ENCODE data around the gene SLC38A11. TPM values are rescaled to one million over a fixed set of nuclear protein-coding genes. Genes with fewer than 3 reads are reported as not detected.

The SLC38A11 gene
- total and polyA plus RNA-seq, 2 experiments from 2014 or later: not detected

DNA sequence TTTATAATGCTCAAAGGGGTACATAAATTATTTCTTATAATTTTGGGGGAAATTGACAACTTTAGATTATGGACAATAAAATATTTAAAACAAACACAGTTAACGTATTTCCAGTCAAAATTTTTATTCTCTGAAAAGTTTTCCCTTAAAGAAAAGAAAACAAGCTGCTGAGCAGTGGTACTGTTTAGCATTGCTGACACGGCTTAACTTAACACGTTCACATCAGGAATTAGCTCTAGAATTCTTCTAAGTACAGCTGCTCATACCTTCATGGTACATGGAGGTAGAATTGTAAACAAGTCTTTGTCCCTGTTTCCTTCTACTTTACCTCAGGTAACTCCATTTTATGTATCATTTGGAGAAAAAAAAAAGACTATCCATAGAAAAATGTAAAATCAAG, 2.0 kb downstream of the SLC38A11 start (continued):
- TF ChIP-seq JUNB (IDR thresholded peaks at IDR 0.05; ENCODE audit: unreplicated experiment) (no peak), STAT1 (IDR thresholded peaks at IDR 0.05; ENCODE audit: unreplicated experiment) (no peak), CREB1 (CRISPR knock-in tag; IDR thresholded peaks at IDR 0.05; ENCODE audit: low read depth) (no peak), EZH2 (IDR thresholded peaks at IDR 0.05; ENCODE audit: low read depth, unreplicated experiment) (no peak), REST (IDR thresholded peaks at IDR 0.05; ENCODE audit: unreplicated experiment) (no peak), POLR2AphosphoS5 (IDR thresholded peaks at IDR 0.05; ENCODE audit: low read depth) (no peak)
- TF ChIP-seq, protein P1, sequence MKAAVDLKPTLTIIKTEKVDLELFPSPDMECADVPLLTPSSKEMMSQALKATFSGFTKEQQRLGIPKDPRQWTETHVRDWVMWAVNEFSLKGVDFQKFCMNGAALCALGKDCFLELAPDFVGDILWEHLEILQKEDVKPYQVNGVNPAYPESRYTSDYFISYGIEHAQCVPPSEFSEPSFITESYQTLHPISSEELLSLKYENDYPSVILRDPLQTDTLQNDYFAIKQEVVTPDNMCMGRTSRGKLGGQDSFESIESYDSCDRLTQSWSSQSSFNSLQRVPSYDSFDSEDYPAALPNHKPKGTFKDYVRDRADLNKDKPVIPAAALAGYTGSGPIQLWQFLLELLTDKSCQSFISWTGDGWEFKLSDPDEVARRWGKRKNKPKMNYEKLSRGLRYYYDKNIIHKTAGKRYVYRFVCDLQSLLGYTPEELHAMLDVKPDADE (IDR thresholded peaks at IDR 0.05): no peak
- TF ChIP-seq, protein P2, sequence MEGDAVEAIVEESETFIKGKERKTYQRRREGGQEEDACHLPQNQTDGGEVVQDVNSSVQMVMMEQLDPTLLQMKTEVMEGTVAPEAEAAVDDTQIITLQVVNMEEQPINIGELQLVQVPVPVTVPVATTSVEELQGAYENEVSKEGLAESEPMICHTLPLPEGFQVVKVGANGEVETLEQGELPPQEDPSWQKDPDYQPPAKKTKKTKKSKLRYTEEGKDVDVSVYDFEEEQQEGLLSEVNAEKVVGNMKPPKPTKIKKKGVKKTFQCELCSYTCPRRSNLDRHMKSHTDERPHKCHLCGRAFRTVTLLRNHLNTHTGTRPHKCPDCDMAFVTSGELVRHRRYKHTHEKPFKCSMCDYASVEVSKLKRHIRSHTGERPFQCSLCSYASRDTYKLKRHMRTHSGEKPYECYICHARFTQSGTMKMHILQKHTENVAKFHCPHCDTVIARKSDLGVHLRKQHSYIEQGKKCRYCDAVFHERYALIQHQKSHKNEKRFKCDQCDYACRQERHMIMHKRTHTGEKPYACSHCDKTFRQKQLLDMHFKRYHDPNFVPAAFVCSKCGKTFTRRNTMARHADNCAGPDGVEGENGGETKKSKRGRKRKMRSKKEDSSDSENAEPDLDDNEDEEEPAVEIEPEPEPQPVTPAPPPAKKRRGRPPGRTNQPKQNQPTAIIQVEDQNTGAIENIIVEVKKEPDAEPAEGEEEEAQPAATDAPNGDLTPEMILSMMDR (conservative IDR thresholded peaks at IDR 0.05; ENCODE audit: low read depth in 2 of 2): no peak

GRCh38 chr2:164952057-164952702, 3.1 kb downstream of the SLC38A11 start:
- no peaks in the 10 kb centered on the region; the same call in 2 of the 3 replicates for H3K9me3 Mint-ChIP-seq
- no peak overlapping the region for H2AFZ ChIP-seq
- TF ChIP-seq STAT1 (IDR thresholded peaks at IDR 0.05; ENCODE audit: unreplicated experiment) (no peak), ZNF331 (CRISPR knock-in tag; IDR thresholded peaks at IDR 0.05; ENCODE audit: low read depth) (no peak), REST (IDR thresholded peaks at IDR 0.05; ENCODE audit: unreplicated experiment) (no peak), POLR2AphosphoS5 (IDR thresholded peaks at IDR 0.05; ENCODE audit: low read depth) (no peak), EZH2phosphoT487 (IDR thresholded peaks at IDR 0.05; ENCODE audit: unreplicated experiment) (no peak), ZNF114 (CRISPR knock-in tag; IDR thresholded peaks at IDR 0.05) (no peak)
- TF ChIP-seq, protein P1 (IDR thresholded peaks at IDR 0.05): no peak
- TF ChIP-seq, protein P2 (conservative IDR thresholded peaks at IDR 0.05; ENCODE audit: low read depth in 2 of 2): no peak

More at GRCh38 chr2:164952057-164952702, 3.1 kb downstream of the SLC38A11 start:
- peaks cover 3% of the 10 kb centered on the region for H3K4me1 Mint-ChIP-seq
- H3F3A ChIP-seq (replicated peaks; ENCODE audit: low read depth): no peaks in the 10 kb centered on the region
- H3K27me3 Mint-ChIP-seq (ENCODE audit: insufficient read depth, low read depth, poor library complexity): peaks cover 3% of the 10 kb centered on the region
- no peak overlapping the region for H3K27ac Mint-ChIP-seq
- no peak for DNase-seq (ENCODE audit: low spot score)
- H3K4me1 ChIP-seq (ENCODE audit: insufficient read depth): 0 out of 2 replicates have a peak, but pooled peaks cover 4% of the 10 kb centered on the region
- H3K27ac ChIP-seq (ENCODE audit: low read depth): no peak overlapping the region
- no peak for ATAC-seq
- H3K4me3 ChIP-seq: no peak overlapping the region
- no peaks in the 10 kb centered on the region for H3K79me2 ChIP-seq (replicated peaks; ENCODE audit: insufficient read depth)
- no peaks in the 10 kb centered on the region for H4K20me1 ChIP-seq (replicated peaks; ENCODE audit: insufficient read depth)
- no peaks in the 10 kb centered on the region for H3K27me3 ChIP-seq (ENCODE audit: insufficient read depth)
- H3K4me3 Mint-ChIP-seq: no peak overlapping the region
- no peaks in the 10 kb centered on the region for H3K36me3 ChIP-seq (ENCODE audit: insufficient read depth)
- H3K9me2 ChIP-seq (ENCODE audit: insufficient read depth): no peaks in the 10 kb centered on the region
- H3K36me3 Mint-ChIP-seq (ENCODE audit: low read depth): no peaks in the 10 kb centered on the region
- no peak overlapping the region for H3K4me2 ChIP-seq

Data from GM23338 (cell line).